ENCODE data around the gene ERCC1. TPM values are rescaled to one million over a fixed set of nuclear protein-coding genes. Genes with fewer than 3 reads are reported as not detected.
"Not testable (repeated sequence)": the region's sequence is repeated elsewhere in the genome, so short reads cannot be mapped to it uniquely, and the experiment has no call there.

ERCC1 gene
- total and polyA plus RNA-seq, 4 donors, result 19.2 to 28.7 (median 22.0) TPM

GRCh38 chr19:45408121-45408520 lies 15.6 kb downstream of the ERCC1 start:
- DNase-seq (ENCODE audit: low spot score), result no peak
- Histone ChIP-seq H3K36me3 (ENCODE audit: control insufficient read depth in 4 of 4, insufficient read depth in 3 of 4, low read depth in 1 of 4, low read length in 3 of 4) (peaks cover 2 to 7% (median 3%) of the 10 kb centered on the region in 4 donors), H3K9ac (ENCODE audit: low read depth in 1 of 2, low read length in 2 of 2) (no peak overlapping the region), H3K27me3 (ENCODE audit: control insufficient read depth in 4 of 4, insufficient read depth in 4 of 4, low read length in 3 of 4) (no peaks in the 10 kb centered on the region), H3K4me3 (ENCODE audit: low read depth in 1 of 3, low read length in 3 of 3) (no peak overlapping the region), H3K9me3 (ENCODE audit: control insufficient read depth in 4 of 4, low read length in 3 of 4) (no peaks in the 10 kb centered on the region), H3K27ac (ENCODE audit: low read depth in 1 of 2, low read length in 2 of 2) (no peak overlapping the region), H3K4me1 (ENCODE audit: control insufficient read depth in 4 of 4, insufficient read depth in 4 of 4, low read length in 3 of 4) (peaks cover 10 to 33% (median 23%) of the 10 kb centered on the region in 4 donors)
- 94% methylated on average over 8 of the region's 8 CpGs for WGBS
- TF ChIP-seq JUND (IDR thresholded peaks at IDR 0.05), result no peak

GRCh38 chr19:45407585-45407984 lies 16.1 kb downstream of the ERCC1 start:
- 90% methylated on average over 5 of the region's 5 CpGs for WGBS
- H3K4me3 ChIP-seq (ENCODE audit: low read depth in 1 of 3, low read length in 3 of 3), result peak overlapping the region in 1 of 3 donors; percentile 48

GRCh38 chr19:45407091-45407375 lies 16.7 kb downstream of the ERCC1 start:
- H3K9ac ChIP-seq (ENCODE audit: low read depth in 1 of 2, low read length in 2 of 2), result peak overlapping the region in 1 of 2 donors; percentile 15
- H3K9me3 ChIP-seq (ENCODE audit: control insufficient read depth in 4 of 4, low read length in 3 of 4), result no peaks in the 10 kb centered on the region
- H3K4me1 ChIP-seq (ENCODE audit: control insufficient read depth in 4 of 4, insufficient read depth in 4 of 4, low read length in 3 of 4), result peaks cover 10 to 35% (median 23%) of the 10 kb centered on the region in 4 donors
- peak overlapping the region; percentile 48 to 82 (median 75) for H3K4me3 ChIP-seq (ENCODE audit: low read depth in 1 of 3, low read length in 3 of 3)
- peaks cover 0 to 2% (median 0%) of the 10 kb centered on the region in 4 donors for H3K36me3 ChIP-seq (ENCODE audit: control insufficient read depth in 4 of 4, insufficient read depth in 3 of 4, low read depth in 1 of 4, low read length in 3 of 4)
- no peak for DNase-seq (ENCODE audit: low spot score)
- no peak for TF ChIP-seq GABPA (IDR thresholded peaks at IDR 0.05 in 1 of 2, conservative IDR thresholded peaks at IDR 0.05 in 1 of 2)
- TF ChIP-seq ATF3 (IDR thresholded peaks at IDR 0.05), result no peak
- no peak for TF ChIP-seq TAF1 (conservative IDR thresholded peaks at IDR 0.05)
- TF ChIP-seq RAD21 (IDR thresholded peaks at IDR 0.05), result no peak
- TF ChIP-seq SP1 (IDR thresholded peaks at IDR 0.05), result no peak
- no peak for TF ChIP-seq REST (IDR thresholded peaks at IDR 0.05)
- TF ChIP-seq RXRA (IDR thresholded peaks at IDR 0.05), result no peak
- no peak for TF ChIP-seq MAX (IDR thresholded peaks at IDR 0.05)
- TF ChIP-seq ZBTB33 (IDR thresholded peaks at IDR 0.05), result no peak
- no peak for TF ChIP-seq FOXA1 (IDR thresholded peaks at IDR 0.05)
- no peak for TF ChIP-seq HNF4G (IDR thresholded peaks at IDR 0.05)
- no peak for TF ChIP-seq FOXA2 (IDR thresholded peaks at IDR 0.05)
- TF ChIP-seq CTCF (IDR thresholded peaks at IDR 0.05; ENCODE audit: low read depth, low read length, missing input control), result no peak
- no peak for TF ChIP-seq HNF4A (conservative IDR thresholded peaks at IDR 0.05)
- TF ChIP-seq NR2F2 (IDR thresholded peaks at IDR 0.05), result no peak
- TF ChIP-seq JUND (IDR thresholded peaks at IDR 0.05), result no peak
- no peak for TF ChIP-seq YY1 (IDR thresholded peaks at IDR 0.05)
- no peak for TF ChIP-seq EGR1 (IDR thresholded peaks at IDR 0.05; ENCODE audit: low read depth in 2 of 2)
- no peak overlapping the region for H3K27ac ChIP-seq (ENCODE audit: low read depth in 1 of 2, low read length in 2 of 2)
- 2% methylated on average over 10 of the region's 10 CpGs for WGBS
- no peaks in the 10 kb centered on the region for H3K27me3 ChIP-seq (ENCODE audit: control insufficient read depth in 4 of 4, insufficient read depth in 4 of 4, low read length in 3 of 4)

More at GRCh38 chr19:45407585-45407984, 16.1 kb downstream of the ERCC1 start:
- DNase-seq (ENCODE audit: low spot score); H3K27me3 ChIP-seq (ENCODE audit: control insufficient read depth in 4 of 4, insufficient read depth in 4 of 4, low read length in 3 of 4); H3K9me3 ChIP-seq (ENCODE audit: control insufficient read depth in 4 of 4, low read length in 3 of 4); H3K27ac ChIP-seq (ENCODE audit: low read depth in 1 of 2, low read length in 2 of 2); H3K36me3 ChIP-seq (ENCODE audit: control insufficient read depth in 4 of 4, insufficient read depth in 3 of 4, low read depth in 1 of 4, low read length in 3 of 4); H3K9ac ChIP-seq (ENCODE audit: low read depth in 1 of 2, low read length in 2 of 2): not testable (repeated sequence)
- H3K4me1 ChIP-seq (ENCODE audit: control insufficient read depth in 4 of 4, insufficient read depth in 4 of 4, low read length in 3 of 4), result peaks cover 10 to 35% (median 23%) of the 10 kb centered on the region in 4 donors
